Muscle of leg (tissue), 11 donors: ENCODE measurements around the gene PARD3. TPM values are rescaled to one million over a fixed set of nuclear protein-coding genes. Genes with fewer than 3 reads are reported as not detected.

ENCODE experiments used
- DNase-seq: peaks from one replicate; pipeline ENCODE4 v3.0.0; 2013
- H3K27ac ChIP-seq: one replicate; pipeline ENCODE4 v1.5.1; 2013; ENCODE audit warnings: mild to moderate bottlenecking, low read length, control low read depth
- H3K27me3 ChIP-seq: one replicate; pipeline ENCODE4 v1.6.1; 2013; ENCODE audit warnings: low read length; ENCODE audit not compliant: control insufficient read depth, insufficient read depth
- H3K36me3 ChIP-seq: one replicate; pipeline ENCODE4 v1.6.1; 2013; ENCODE audit warnings: low read length; ENCODE audit not compliant: control insufficient read depth, insufficient read depth
- H3K4me1 ChIP-seq: one replicate; pipeline ENCODE4 v1.6.1; 2013; ENCODE audit warnings: low read length; ENCODE audit not compliant: control insufficient read depth, insufficient read depth
- H3K4me3 ChIP-seq: one replicate; pipeline ENCODE4 v1.5.1; 2013; ENCODE audit warnings: low read length, control low read depth
- H3K9me3 ChIP-seq: replicated peaks from 2 replicates; pipeline ENCODE4 v1.6.1; 2013; ENCODE audit warnings: low read depth, low read length; ENCODE audit not compliant: control insufficient read depth
- WGBS: methylation state at CpG from one replicate; pipeline ENCODE4 v1.1.5; 2013; ENCODE audit warnings: missing lambda C conversion rate; ENCODE audit not compliant: insufficient coverage; 5-methylcytosine and 5-hydroxymethylcytosine counted together
- polyA plus RNA-seq, 8 donors: library from polyadenylated mRNA; unstranded; fragments of 120-200 nt; gene quantifications; one replicate each; pipeline versions ENCODE4 v1.2.1 to v1.2.3, GENCODE V29; 2013; ENCODE audit warnings: inconsistent platforms in 1 of 8, low replicate concordance in 1 of 8; ENCODE audit not compliant: insufficient read length in 8 of 8, insufficient read depth in 1 of 8
- total RNA-seq: library from RNA; stranded (reverse); fragments of 120-200 nt; gene quantifications from one replicate; pipeline ENCODE4 v1.2.4, GENCODE V29; 2013

The PARD3 gene
- total and polyA plus RNA-seq, 9 donors = 32.4 to 59.0 (median 41.9) TPM

DNA sequence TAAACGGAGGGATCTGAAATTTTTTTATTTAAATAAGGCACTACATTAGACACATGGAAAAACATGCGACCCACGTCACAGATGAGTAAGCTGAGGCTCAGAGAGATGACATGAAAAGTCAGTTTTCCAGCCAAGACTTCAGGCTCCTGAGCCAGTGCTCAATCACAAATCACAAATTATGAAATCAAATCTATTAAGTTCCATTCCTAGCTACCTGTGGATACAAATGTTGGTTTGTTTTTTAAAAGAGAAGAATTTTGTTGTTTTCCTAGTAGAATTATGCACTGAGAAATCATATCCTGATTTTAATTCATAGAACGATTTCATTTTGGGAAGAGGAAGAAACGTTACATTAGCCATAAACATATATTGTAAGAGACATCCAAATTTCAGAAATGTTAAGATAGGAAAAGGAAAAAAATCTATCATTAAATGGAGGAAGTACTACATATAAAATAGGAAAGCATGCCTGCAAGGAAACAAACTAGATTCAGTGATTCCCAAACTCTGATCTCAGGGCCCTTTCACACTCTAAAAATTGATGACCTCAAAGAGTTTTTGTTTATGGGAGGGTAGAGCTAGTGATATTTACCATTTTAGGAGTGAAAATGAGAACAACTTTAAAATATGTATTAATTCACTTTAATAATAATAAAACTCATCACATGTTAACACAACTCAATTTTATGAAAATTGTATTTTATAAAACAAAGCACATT, 340.4 kb downstream of the PARD3 start:
- no peak overlapping the region for H3K4me3 ChIP-seq
- H3K27ac ChIP-seq = peak overlapping the region; percentile 59
- peaks cover 4% of the 10 kb centered on the region for H3K36me3 ChIP-seq
- H3K9me3 ChIP-seq = no peaks in the 10 kb centered on the region
- H3K4me1 ChIP-seq = peaks cover 4% of the 10 kb centered on the region
- no peaks in the 10 kb centered on the region for H3K27me3 ChIP-seq
- DNase-seq = peak; percentile 59
- no CpG with 5 or more reads among the region's 5 CpGs for WGBS

DNA sequence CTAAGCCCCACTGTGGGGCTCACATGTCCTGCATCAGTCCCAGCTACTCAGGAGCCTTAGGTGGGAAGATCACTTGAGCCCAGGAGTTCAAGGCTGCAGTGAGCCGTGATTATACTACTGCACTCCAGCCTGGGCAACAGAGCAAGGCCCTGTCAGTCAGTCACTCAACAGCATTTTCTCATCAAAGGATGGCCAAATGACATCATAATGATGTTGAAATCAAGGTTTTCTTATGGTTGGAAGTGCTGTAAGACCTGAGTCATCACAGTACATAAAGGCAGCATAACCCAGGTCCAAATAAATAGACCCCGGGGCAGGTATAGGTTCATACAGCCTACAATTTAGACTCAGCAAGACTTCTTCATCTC, 341.1 kb downstream of the PARD3 start:
- Histone ChIP-seq H3K4me3 (no peak overlapping the region), H3K27me3 (no peaks in the 10 kb centered on the region), H3K36me3 (peaks cover 5% of the 10 kb centered on the region), H3K9me3 (no peaks in the 10 kb centered on the region), H3K4me1 (peaks cover 4% of the 10 kb centered on the region), H3K27ac (no peak overlapping the region)
- WGBS = 83% methylated on average over 1 of the region's 2 CpGs
- no peak for DNase-seq

DNA sequence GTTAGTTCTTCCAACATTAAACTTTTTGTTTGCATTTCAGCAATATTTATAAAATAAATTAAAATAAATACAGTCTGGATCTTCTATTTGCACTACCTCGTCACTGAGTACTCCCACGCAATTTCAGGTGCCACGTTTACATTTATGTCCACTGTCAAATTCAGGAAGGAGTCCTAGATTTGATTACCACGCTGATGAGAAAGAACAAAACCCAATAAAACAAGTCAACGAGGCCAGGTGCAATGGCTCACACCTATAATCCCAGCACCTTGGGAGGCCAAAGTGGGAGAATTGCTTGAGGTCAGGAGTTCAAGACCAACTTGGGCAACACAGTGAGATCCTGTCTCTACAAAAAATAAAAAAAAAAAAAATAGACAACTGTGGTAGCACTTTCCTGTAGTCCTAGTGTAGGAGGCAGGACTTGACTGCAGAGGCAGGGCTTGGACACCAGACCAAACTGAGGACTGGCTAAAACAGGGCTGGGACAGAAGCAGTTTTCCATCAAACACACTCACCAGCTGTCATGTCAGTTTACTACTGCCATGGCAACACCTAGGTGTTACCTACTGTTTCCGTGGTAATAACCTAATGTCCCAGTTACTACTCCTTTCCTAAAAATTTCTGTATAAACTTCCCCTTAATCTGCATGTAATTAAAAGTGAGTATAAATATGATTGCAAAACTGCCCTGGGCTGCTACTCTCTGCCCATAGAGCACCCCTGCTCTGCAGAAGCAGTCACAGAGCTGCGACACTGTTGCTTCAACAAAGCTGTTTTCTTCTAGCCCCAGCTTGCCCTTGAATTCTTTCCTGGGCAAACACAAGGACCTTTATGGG, 341.7 kb downstream of the PARD3 start:
- H3K27me3 ChIP-seq = no peaks in the 10 kb centered on the region
- no peaks in the 10 kb centered on the region for H3K9me3 ChIP-seq
- peaks cover 4% of the 10 kb centered on the region for H3K4me1 ChIP-seq
- peaks cover 5% of the 10 kb centered on the region for H3K36me3 ChIP-seq
- H3K4me3 ChIP-seq = no peak overlapping the region
- peak; percentile 53 for DNase-seq
- no peak overlapping the region for H3K27ac ChIP-seq
- WGBS = 92% methylated on average over 1 of the region's 7 CpGs

DNA sequence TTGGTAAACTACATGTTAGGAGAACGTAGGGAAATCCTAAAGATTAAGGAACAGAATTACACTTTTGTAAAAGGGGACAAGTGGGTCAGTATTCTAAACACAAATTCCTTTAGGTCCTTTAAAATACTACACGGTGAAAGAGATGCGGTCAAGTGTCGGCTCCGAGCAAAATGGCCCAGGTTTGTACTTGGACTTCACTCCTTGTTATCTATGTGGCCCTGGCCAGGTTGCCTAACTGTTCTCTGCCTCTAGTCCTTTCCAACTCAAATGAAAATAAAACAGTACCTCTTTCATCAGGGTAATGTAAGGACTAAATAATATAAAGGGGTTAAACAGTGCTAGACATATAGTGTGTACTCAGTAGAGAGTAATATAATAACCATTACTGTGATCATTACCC, 344.8 kb downstream of the PARD3 start:
- 94% methylated on average over 4 of the region's 5 CpGs for WGBS

DNA sequence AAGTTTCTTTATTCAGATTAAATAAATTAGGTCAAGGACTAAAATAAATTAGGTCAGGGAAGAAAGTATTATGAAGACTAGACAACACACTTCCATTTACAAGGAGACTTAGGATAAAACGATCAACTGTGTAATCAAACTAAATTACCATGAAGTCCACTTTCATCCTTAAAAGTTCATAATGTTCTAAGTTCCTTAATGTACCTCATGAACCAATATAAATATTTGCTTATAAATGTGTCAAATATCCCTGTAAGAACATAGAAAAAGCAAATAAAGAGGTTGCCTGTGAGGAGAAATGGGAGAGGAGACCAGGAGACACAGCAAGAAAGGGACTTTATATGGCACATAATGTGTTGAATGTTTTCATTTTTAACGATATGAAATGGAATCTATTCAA, 345.6 kb downstream of the PARD3 start:
- no CpG with 5 or more reads among the region's 2 CpGs for WGBS
- Histone ChIP-seq H3K27me3 (no peaks in the 10 kb centered on the region), H3K4me1 (peaks cover 4% of the 10 kb centered on the region), H3K4me3 (no peak overlapping the region), H3K27ac (no peak overlapping the region), H3K36me3 (peaks cover 8% of the 10 kb centered on the region), H3K9me3 (no peaks in the 10 kb centered on the region)
- DNase-seq = no peak

More for the DNA sequence above, 344.8 kb downstream of the PARD3 start:
- H3K4me1 ChIP-seq = peaks cover 4% of the 10 kb centered on the region
- H3K4me3 ChIP-seq = no peak overlapping the region
- no peak for DNase-seq
- no peak overlapping the region for H3K27ac ChIP-seq
- H3K9me3 ChIP-seq = no peaks in the 10 kb centered on the region
- no peaks in the 10 kb centered on the region for H3K27me3 ChIP-seq
- H3K36me3 ChIP-seq = peaks cover 8% of the 10 kb centered on the region

DNA sequence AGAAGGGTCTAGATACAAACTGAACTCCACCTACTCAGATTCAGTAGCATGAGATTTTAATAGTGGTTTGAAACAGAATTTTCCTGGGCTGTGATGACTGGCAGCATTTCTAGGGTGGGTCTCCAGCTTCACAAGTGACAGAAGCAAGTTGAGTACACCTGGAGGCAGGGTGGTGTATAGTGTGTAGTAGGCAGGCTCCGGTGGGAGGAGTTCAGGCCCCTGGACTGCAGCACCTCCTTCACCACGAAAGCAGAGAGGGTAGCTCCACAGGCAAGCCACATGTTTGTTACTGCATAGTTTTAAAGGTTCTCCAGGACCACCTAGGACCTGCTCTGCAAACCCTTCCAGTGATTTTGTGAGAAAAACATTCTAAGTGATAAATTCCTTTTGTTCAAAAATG, 347.2 kb downstream of the PARD3 start:
- DNase-seq = no peak
- Histone ChIP-seq H3K4me3 (no peak overlapping the region), H3K27me3 (no peaks in the 10 kb centered on the region), H3K4me1 (no peaks in the 10 kb centered on the region), H3K27ac (no peak overlapping the region), H3K36me3 (peaks cover 8% of the 10 kb centered on the region), H3K9me3 (no peaks in the 10 kb centered on the region)
- WGBS = 100% methylated on average over 1 of the region's 2 CpGs

DNA sequence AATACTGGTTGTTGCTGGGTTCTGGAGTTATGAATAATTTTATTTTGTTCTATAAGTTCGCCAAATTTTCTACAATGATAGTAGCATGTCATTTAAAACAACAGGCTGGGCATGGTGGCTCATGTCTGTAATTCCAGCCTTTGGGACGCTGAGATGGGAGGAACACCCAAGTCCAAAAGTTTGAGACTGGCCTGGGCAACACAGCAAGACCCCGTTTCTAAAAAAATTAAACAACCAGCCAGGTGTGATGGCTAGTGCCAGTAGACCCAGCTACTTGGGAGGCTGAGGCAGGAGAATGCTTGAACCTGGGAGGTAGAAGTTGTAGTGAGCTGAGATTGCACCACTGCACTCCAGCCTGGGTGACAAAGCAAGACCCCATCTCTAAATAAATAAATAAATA, 347.7 kb downstream of the PARD3 start:
- no peaks in the 10 kb centered on the region for H3K27me3 ChIP-seq
- no peak overlapping the region for H3K4me3 ChIP-seq
- no peaks in the 10 kb centered on the region for H3K4me1 ChIP-seq
- DNase-seq = no peak
- 100% methylated on average over 1 of the region's 3 CpGs for WGBS
- no peaks in the 10 kb centered on the region for H3K9me3 ChIP-seq
- no peak overlapping the region for H3K27ac ChIP-seq
- peaks cover 8% of the 10 kb centered on the region for H3K36me3 ChIP-seq

DNA sequence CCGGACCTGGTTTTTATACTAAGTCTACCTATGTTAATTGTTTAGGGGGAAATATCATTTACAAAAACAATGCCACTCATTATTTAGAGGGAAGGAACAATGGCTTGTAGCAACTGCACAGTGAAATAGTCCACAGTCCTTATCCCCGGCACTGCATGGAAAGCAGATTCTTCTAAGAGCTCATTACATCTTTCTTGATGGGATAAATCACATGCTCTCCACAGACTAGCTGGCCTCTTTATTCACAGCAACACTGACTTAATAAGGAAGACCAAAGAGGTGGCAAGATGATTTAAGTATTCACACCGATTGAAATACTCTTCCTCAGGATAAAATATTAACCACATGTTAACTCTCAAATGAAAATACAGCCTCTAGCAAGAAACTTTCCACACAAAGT, 349.4 kb downstream of the PARD3 start:
- DNase-seq = no peak
- H3K36me3 ChIP-seq = peaks cover 8% of the 10 kb centered on the region
- H3K4me1 ChIP-seq = no peaks in the 10 kb centered on the region
- H3K27me3 ChIP-seq = no peaks in the 10 kb centered on the region
- H3K27ac ChIP-seq = no peak overlapping the region
- no peaks in the 10 kb centered on the region for H3K9me3 ChIP-seq
- no peak overlapping the region for H3K4me3 ChIP-seq
- WGBS = no CpG with 5 or more reads among the region's 3 CpGs

DNA sequence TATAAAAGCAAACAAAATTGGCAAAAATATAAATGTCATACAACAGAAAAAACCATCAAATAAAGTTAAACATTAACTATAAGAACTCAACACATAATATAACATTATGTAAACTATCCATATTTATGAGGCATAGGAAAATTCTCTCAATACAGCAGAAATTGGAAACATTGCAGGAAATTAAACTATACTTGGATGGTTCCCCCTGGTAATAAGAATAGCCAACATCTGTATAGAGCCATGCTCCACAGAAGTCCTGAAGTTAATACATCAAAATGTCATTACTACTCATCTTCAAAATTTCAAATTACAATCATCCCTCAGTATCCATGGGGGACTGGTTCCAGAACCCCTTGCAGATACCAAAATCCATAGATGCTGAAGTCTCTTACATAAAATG, 350.5 kb downstream of the PARD3 start:
- DNase-seq = peak; percentile 54
- no peak overlapping the region for H3K4me3 ChIP-seq
- H3K36me3 ChIP-seq = peaks cover 3% of the 10 kb centered on the region
- no peaks in the 10 kb centered on the region for H3K4me1 ChIP-seq
- H3K9me3 ChIP-seq = no peaks in the 10 kb centered on the region
- no peak overlapping the region for H3K27ac ChIP-seq
- no peaks in the 10 kb centered on the region for H3K27me3 ChIP-seq

DNA sequence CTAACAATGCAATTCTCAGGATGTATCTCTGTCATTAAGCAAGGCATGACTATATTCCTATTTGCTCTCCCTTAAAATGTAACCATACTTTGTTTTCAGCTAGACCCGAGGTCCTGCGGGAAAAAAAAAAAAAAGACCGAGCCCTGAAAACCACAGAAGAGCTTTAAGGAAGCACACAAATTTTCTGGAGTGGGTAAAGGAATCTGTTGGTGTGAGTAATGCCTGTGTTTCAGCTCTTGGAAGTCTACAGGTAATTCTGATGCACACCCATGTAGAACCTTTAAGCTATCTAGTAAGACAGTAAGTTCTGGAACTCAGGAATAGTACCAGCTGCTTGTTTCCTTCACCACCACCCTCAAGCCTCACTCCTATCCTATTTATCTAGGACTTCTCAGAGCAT, 351.1 kb downstream of the PARD3 start:
- Histone ChIP-seq H3K36me3 (peaks cover 3% of the 10 kb centered on the region), H3K4me1 (no peaks in the 10 kb centered on the region), H3K9me3 (no peaks in the 10 kb centered on the region), H3K27me3 (no peaks in the 10 kb centered on the region), H3K27ac (no peak overlapping the region), H3K4me3 (no peak overlapping the region)
- no CpG with 5 or more reads among the region's 3 CpGs for WGBS
- DNase-seq = no peak
